PC-9 (cell line): ENCODE results near the gene USP31. TPM values are rescaled to one million over a fixed set of nuclear protein-coding genes. Genes with fewer than 3 reads are reported as not detected.

ENCODE experiments used
- BruUV-seq: library from RNA; stranded (reverse); fragments of 400-500 nt; replicated peaks from 2 replicates; lab custom pipeline; 2021; lab: Mats Ljungman, UMichigan
- CTCF ChIA-PET: fragments of 300-600 bp; sonication (Branson Sonifier 250); formaldehyde crosslinking; loops from one replicate; lab custom pipeline; 2022; ENCODE audit warnings: antibody characterized with exemption; lab: Charles Lee
- POLR2A ChIA-PET: fragments of 300-600 bp; sonication (Branson Sonifier 250); formaldehyde crosslinking; loops from one replicate; lab custom pipeline; 2022; ENCODE audit warnings: antibody characterized with exemption; ENCODE audit not compliant: unreplicated experiment; lab: Charles Lee
- DNase-seq, 2 experiments: peaks; one replicate each; pipeline versions ENCODE4 v3.0.0 to v3.0.0-alpha.2; 2015 to 2022; ENCODE audit warnings: mixed read lengths in 1 of 2
- H2AFZ ChIP-seq: fragments of 200-600 bp; sonication (generic); 2 replicates; pipeline ENCODE4 v1.8.1; 2017; ENCODE audit warnings: antibody characterized with exemption
- H3F3A ChIP-seq: fragments of 200-600 bp; sonication (generic); 2 replicates; pipeline ENCODE4 v1.8.1; 2017; ENCODE audit warnings: antibody characterized with exemption, mild to moderate bottlenecking, low read depth; ENCODE audit not compliant: insufficient read depth
- H3K27ac ChIP-seq: fragments of 200-600 bp; sonication (generic); 2 replicates; pipeline ENCODE4 v1.6.1; 2016; ENCODE audit warnings: mixed run types
- H3K27me3 ChIP-seq: fragments of 200-600 bp; sonication (generic); 2 replicates; pipeline ENCODE4 v1.6.1; 2016; ENCODE audit warnings: low read depth, mixed run types; ENCODE audit not compliant: insufficient read depth
- H3K36me3 ChIP-seq: fragments of 200-600 bp; sonication (generic); 2 replicates; pipeline ENCODE4 v1.6.1; 2016; ENCODE audit warnings: low read depth, mixed run types
- H3K4me1 ChIP-seq: fragments of 200-600 bp; sonication (generic); replicated peaks from 2 replicates; pipeline ENCODE4 v1.6.1; 2016; ENCODE audit warnings: mixed run types; ENCODE audit not compliant: insufficient read depth
- H3K4me2 ChIP-seq: fragments of 200-600 bp; sonication (generic); 2 replicates; pipeline ENCODE4 v1.6.1; 2017; ENCODE audit warnings: mixed run types
- H3K4me3 ChIP-seq: fragments of 200-600 bp; sonication (generic); 2 replicates; pipeline ENCODE4 v1.6.1; 2016; ENCODE audit warnings: mixed run types
- H3K79me2 ChIP-seq: fragments of 200-600 bp; sonication (generic); 2 replicates; pipeline ENCODE4 v1.6.1; 2017; ENCODE audit warnings: low read depth, mixed run types
- H3K9me2 ChIP-seq: fragments of 200-600 bp; sonication (generic); 2 replicates; pipeline ENCODE4 v1.8.1; 2017; ENCODE audit warnings: mild to moderate bottlenecking; ENCODE audit not compliant: insufficient read depth
- H3K9me3 ChIP-seq: fragments of 200-600 bp; sonication (generic); 2 replicates; pipeline ENCODE4 v1.8.1; 2016; ENCODE audit warnings: low read depth; ENCODE audit not compliant: insufficient read depth
- H4K20me1 ChIP-seq: fragments of 200-600 bp; sonication (generic); 2 replicates; pipeline ENCODE4 v1.8.1; 2017; ENCODE audit not compliant: insufficient read depth
- CTCF ChIP-seq: fragments of 200-600 bp; sonication (generic); conservative IDR thresholded peaks from 2 replicates; pipeline ENCODE4 v1.6.1; 2017; ENCODE audit warnings: mixed run types, antibody characterized with exemption, mild to moderate bottlenecking, moderate library complexity
- EZH2 ChIP-seq: fragments of 200-600 bp; sonication (generic); IDR thresholded peaks from 2 replicates; pipeline ENCODE4 v1.8.0; 2017; ENCODE audit warnings: antibody characterized with exemption, low read depth
- intact Hi-C: fragments of 100-400 bp; cut with micrococcal nuclease; formaldehyde crosslinking; loops from one replicate; pipeline ENCODE4 v1.10.0; 2022; ENCODE audit not compliant: unreplicated experiment
- total RNA-seq: library from RNA; stranded (reverse); gene quantifications from 2 replicates; pipeline ENCODE4 v1.2.3, GENCODE V29; 2021

Gene USP31
- total RNA-seq, 1 experiment from 2014 or later, result 12.1 TPM

DNA sequence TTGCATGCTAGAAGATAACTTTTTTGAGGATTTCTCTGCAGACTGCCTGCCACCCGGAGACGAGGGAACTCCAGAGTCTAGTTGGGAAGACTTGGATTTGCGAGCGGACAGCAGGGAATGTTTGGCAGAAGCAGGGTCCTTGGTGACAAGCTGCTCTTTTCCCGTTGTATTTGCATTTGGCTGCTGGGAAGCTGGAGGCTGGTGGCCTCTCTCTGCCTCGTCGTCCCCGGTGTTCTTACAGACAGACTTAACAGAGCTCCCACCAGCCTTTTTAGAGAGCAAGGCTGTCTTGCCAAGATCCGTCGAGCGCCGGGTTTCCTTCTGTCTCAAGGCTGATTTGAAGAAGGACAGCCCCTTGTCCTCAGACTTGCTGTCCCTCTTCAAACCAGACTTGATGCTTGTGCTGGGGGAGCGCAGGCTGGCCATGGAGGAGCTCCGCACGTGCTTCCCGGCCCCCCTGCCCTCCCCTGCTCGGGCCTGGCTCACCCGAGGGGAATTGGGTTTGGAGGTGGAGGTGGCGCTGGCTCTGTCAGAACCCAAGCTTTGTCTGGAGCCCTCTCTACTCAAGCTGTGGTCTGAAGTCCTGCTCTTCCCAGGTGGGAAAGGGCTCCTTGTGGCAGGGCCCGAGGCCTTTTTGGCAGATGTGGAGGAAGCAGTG is 81.0 kb downstream of the USP31 start:
- Histone ChIP-seq H3K4me3 (no peak overlapping the region), H3K27me3 (no peaks in the 10 kb centered on the region), H4K20me1 (no peaks in the 10 kb centered on the region), H3F3A (no peaks in the 10 kb centered on the region), H2AFZ (no peak overlapping the region), H3K9me3 (no peaks in the 10 kb centered on the region), H3K4me1 (no peaks in the 10 kb centered on the region), H3K36me3 (peaks cover 5% of the 10 kb centered on the region; the same call in 1 of the 2 replicates), H3K79me2 (no peaks in the 10 kb centered on the region), H3K27ac (no peak overlapping the region), H3K4me2 (no peak overlapping the region), H3K9me2 (no peaks in the 10 kb centered on the region)
- no peak for DNase-seq
- no TSS peak for BruUV-seq
- TF ChIP-seq CTCF (no peak), EZH2 (no peak)
- ChIA-PET CTCF (no interaction called here), POLR2A (no interaction called here)
- intact Hi-C loops, result no loop called here

DNA sequence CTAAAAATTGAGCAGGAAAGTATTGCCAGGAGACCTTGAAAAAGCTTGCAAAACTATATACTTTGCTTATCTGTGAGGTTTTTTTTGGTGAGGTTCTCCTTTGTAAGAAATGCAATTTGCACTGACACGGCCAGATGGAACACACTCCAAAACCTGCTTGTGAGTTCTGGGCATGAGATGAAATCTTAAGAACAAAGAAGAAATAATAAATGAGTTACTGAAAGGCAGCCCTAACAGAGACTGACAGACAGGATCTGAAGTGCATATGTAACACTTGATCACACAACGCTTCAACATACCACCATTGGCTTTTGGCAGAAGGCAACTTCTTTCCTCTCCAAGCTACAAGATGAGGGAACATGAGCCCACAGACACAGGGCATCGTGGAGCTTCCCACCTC is 82.6 kb downstream of the USP31 start:
- H3K4me3 ChIP-seq, result no peak overlapping the region
- H2AFZ ChIP-seq, result no peak overlapping the region

DNA sequence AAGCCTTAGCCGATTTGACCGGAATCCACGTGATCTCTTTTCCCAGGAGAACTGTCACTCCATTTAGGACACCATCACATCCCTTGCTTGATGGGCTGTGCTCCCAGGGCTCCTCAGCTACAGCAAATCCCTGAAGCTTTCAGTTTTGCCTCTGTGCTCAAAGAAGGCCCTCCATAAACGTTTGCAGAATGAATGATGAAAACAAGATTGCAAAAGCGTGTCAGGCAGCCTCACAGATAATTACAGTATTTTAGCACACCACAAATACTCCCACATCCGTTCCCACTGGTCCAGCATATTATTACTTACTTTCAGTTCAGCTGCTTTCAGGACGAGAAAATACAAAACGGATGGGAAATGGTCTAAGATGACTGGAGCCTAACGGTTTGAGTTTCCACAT is 84.6 kb downstream of the USP31 start:
- no peaks in the 10 kb centered on the region for H3F3A ChIP-seq
- DNase-seq, result no peak
- H2AFZ ChIP-seq, result no peak overlapping the region
- POLR2A ChIA-PET, result no interaction called here
- H3K79me2 ChIP-seq, result no peaks in the 10 kb centered on the region
- CTCF ChIA-PET, result no interaction called here
- no peak for TF ChIP-seq CTCF
- no peak for TF ChIP-seq EZH2
- H3K9me2 ChIP-seq, result no peaks in the 10 kb centered on the region
- no peaks in the 10 kb centered on the region for H3K4me1 ChIP-seq
- H3K4me2 ChIP-seq, result no peak overlapping the region
- H3K36me3 ChIP-seq, result no peaks in the 10 kb centered on the region; the same call in 1 of the 2 replicates
- no TSS peak for BruUV-seq
- intact Hi-C loops, result loop anchor here (5.0 kb wide), 2 partner anchors 167 to 1422 kb away; no protein-coding TSS in a partner anchor
- no peaks in the 10 kb centered on the region for H3K9me3 ChIP-seq
- no peaks in the 10 kb centered on the region; the same call in 1 of the 2 replicates for H3K27me3 ChIP-seq
- no peak overlapping the region for H3K27ac ChIP-seq
- no peak overlapping the region for H3K4me3 ChIP-seq
- H4K20me1 ChIP-seq, result 0 out of 2 replicates have a peak, but pooled peaks cover 5% of the 10 kb centered on the region

More for the DNA sequence above, 82.6 kb downstream of the USP31 start:
- intact Hi-C loops, result no loop called here
- CTCF ChIA-PET, result no interaction called here
- Histone ChIP-seq H3K4me1 (no peaks in the 10 kb centered on the region), H3K9me3 (no peaks in the 10 kb centered on the region), H4K20me1 (0 out of 2 replicates have a peak, but pooled peaks cover 2% of the 10 kb centered on the region), H3K4me2 (no peak overlapping the region), H3K79me2 (no peaks in the 10 kb centered on the region), H3K27ac (no peak overlapping the region), H3K9me2 (no peaks in the 10 kb centered on the region), H3F3A (no peaks in the 10 kb centered on the region), H3K27me3 (no peaks in the 10 kb centered on the region), H3K36me3 (peaks cover 2% of the 10 kb centered on the region; the same call in 1 of the 2 replicates)
- POLR2A ChIA-PET, result no interaction called here
- no TSS peak for BruUV-seq
- no peak for DNase-seq
- no peak for TF ChIP-seq CTCF
- no peak for TF ChIP-seq EZH2
